Spleen (tissue), 11 donors: ENCODE data around the gene SLC1A1. TPM values are rescaled to one million over a fixed set of nuclear protein-coding genes. Genes with fewer than 3 reads are reported as not detected.

Source experiments
- DNase-seq: peaks from one replicate; pipeline ENCODE4 v3.0.0-alpha.2; 2020
- H3K27ac ChIP-seq, 8 donors: fragments of 200-600 bp; sonication (generic) in 7 of 8; 1 replicate in 4 of 8; 2 replicates in 4 of 8; pipeline versions ENCODE4 v1.5.0 to v1.8.0; 2016 to 2021; ENCODE audit warnings: inconsistent platforms in 4 of 8, mild to moderate bottlenecking in 4 of 8, moderate library complexity in 1 of 8
- H3K27me3 ChIP-seq, 7 donors: fragments of 200-600 bp; sonication (generic) in 6 of 7; replicated peaks in 1 of 7; 1 replicate in 4 of 7; 2 replicates in 3 of 7; pipeline versions ENCODE4 v1.5.0 to v1.8.0; 2016 to 2021; ENCODE audit warnings: inconsistent platforms in 3 of 7, mild to moderate bottlenecking in 1 of 7
- H3K36me3 ChIP-seq, 6 donors: fragments of 200-600 bp; sonication (generic) in 5 of 6; 1 replicate in 4 of 6; 2 replicates in 2 of 6; pipeline versions ENCODE4 v1.5.0 to v1.8.0; 2016 to 2021; ENCODE audit warnings: inconsistent platforms in 2 of 6
- H3K4me1 ChIP-seq, 6 donors: fragments of 200-600 bp; sonication (generic) in 5 of 6; 1 replicate in 3 of 6; 2 replicates in 3 of 6; pipeline versions ENCODE4 v1.5.0 to v1.8.0; 2016 to 2021; ENCODE audit warnings: inconsistent platforms in 3 of 6
- H3K4me3 ChIP-seq, 8 donors: fragments of 200-600 bp; sonication (generic) in 7 of 8; 1 replicate in 4 of 8; 2 replicates in 4 of 8; pipeline versions ENCODE4 v1.5.0 to v1.8.0; 2016 to 2021; ENCODE audit warnings: inconsistent platforms in 4 of 8, mild to moderate bottlenecking in 4 of 8, moderate library complexity in 2 of 8
- H3K9me3 ChIP-seq, 8 donors: fragments of 200-600 bp; sonication (generic) in 7 of 8; 1 replicate in 4 of 8; 2 replicates in 4 of 8; pipeline versions ENCODE4 v1.5.0 to v1.8.0; 2016 to 2021; ENCODE audit warnings: inconsistent platforms in 4 of 8
- POLR2A ChIP-seq, 3 donors: fragments of 450-650 bp; IDR thresholded peaks; one replicate each; pipeline ENCODE4 v1.5.1; 2017; ENCODE audit warnings: antibody characterized with exemption in 3 of 3, mild to moderate bottlenecking in 1 of 3
- POLR2AphosphoS5 ChIP-seq, 3 donors: sonication (generic); formaldehyde crosslinking; IDR thresholded peaks; one replicate each; pipeline ENCODE4 v1.5.1; 2017; ENCODE audit warnings: antibody characterized with exemption in 3 of 3
- WGBS, 5 donors: extraction: QIAGEN DNeasy Blood & Tissue Kit in 3 of 5; methylation state at CpG; one replicate each; pipeline versions ENCODE4 v1.1.5 to v1.1.7; 2013 to 2018; 5-methylcytosine and 5-hydroxymethylcytosine counted together
- intact Hi-C: fragments of 100-400 bp; cut with DNase I; formaldehyde crosslinking; loops from one replicate; pipeline ENCODE4 v1.15.0; 2023; ENCODE audit warnings: low total_unique reads
- polyA plus RNA-seq, 3 donors: library from polyadenylated mRNA; stranded (reverse); fragments of 200-250 nt; gene quantifications; one replicate each; pipeline ENCODE4 v1.2.1, GENCODE V29; 2013
- total RNA-seq, 7 donors: library from RNA; depleted of rRNA in 3 of 7; stranded (reverse); fragments of >200 nt in 3 of 7; fragmentation: NEBNext Ultra II Directional in 4 of 7; extraction: Animal tissue kit (Norgen Biotek cat#: 25700) in 4 of 7; gene quantifications; one replicate each; pipeline versions ENCODE4 v1.1.0 to v1.2.1, GENCODE V29; 2016 to 2021
- TF ChIP-seq, protein P1 (sequence below), 11 experiments: fragments of 200-600 bp in 7 of 11; fragments of 450-650 bp in 4 of 11; sonication (generic) in 4 of 11; IDR thresholded peaks in 8 of 11; conservative IDR thresholded peaks in 3 of 11; 1 replicate in 7 of 11; 2 replicates in 4 of 11; pipeline versions ENCODE4 v1.4.0 to v1.8.0; 2016 to 2021; ENCODE audit warnings: antibody characterized with exemption in 11 of 11, inconsistent platforms in 4 of 11, mild to moderate bottlenecking in 1 of 11
- donor health status: healthy with polysubstance abuse.
- donor health status: DM: no; HTN: no; CAD: no; lungs with moderate emphysema.
- donor health status: DM: no; HTN: no; CAD: no.
- donor health status: Bipolar disorder and iron deficiency.
- donor health status: healthy.
- donor health status: DM: no; HTN: no; CAD: no.
- donor health status: DM: yes; HTN: yes; CAD: no.

Gene SLC1A1
- total and polyA plus RNA-seq, 10 donors, result 0.11 to 0.79 (median 0.28) TPM; not detected in 2

DNA sequence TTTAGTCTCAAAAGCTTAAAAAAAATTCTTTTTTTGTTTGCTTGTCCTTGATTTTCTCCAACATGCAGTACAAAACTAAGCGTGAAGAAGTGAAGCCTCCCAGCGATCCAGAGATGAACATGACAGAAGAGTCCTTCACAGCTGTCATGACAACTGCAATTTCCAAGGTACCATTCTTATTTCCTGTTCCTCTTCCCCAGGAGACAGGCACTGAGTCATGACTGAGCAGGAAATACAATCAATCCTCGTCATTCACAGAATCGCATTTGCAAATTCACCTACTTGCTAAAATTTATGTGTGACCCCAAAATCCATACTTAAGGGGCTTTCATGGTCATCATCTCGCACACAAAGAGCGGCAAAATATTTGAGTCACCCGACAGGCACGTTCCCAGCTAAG is 77.3 kb downstream of the SLC1A1 start:
- WGBS, 5 donors, result 66 to 74% (median 72%) methylated on average over 8 of the region's 8 CpGs
- intact Hi-C loops, result no loop called here

DNA sequence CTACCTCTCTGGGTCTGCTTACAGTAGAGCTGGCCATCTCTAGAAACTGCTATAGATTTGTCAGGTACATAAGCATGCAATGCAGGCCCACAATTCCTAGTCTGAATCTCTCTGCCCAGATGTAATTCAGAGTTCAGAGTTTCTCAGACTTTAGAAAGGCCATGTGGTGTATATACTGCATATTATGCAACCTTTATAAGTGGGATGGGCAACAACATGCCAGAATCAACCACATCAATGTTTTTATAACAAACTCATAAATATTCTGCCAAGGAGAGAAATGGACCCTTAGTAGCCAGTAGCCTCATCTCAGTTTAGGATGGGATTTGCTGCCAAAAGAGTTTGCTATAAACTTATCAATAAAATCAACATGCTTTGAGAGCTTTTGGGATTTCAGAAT is 78.8 kb downstream of the SLC1A1 start:
- Histone ChIP-seq H3K27ac (no peak overlapping the region), H3K36me3 (no peaks in the 10 kb centered on the region), H3K27me3 (no peaks in the 10 kb centered on the region), H3K4me3 (no peak overlapping the region), H3K4me1 (no peaks in the 10 kb centered on the region), H3K9me3 (no peaks in the 10 kb centered on the region)
- TF ChIP-seq, protein P1, sequence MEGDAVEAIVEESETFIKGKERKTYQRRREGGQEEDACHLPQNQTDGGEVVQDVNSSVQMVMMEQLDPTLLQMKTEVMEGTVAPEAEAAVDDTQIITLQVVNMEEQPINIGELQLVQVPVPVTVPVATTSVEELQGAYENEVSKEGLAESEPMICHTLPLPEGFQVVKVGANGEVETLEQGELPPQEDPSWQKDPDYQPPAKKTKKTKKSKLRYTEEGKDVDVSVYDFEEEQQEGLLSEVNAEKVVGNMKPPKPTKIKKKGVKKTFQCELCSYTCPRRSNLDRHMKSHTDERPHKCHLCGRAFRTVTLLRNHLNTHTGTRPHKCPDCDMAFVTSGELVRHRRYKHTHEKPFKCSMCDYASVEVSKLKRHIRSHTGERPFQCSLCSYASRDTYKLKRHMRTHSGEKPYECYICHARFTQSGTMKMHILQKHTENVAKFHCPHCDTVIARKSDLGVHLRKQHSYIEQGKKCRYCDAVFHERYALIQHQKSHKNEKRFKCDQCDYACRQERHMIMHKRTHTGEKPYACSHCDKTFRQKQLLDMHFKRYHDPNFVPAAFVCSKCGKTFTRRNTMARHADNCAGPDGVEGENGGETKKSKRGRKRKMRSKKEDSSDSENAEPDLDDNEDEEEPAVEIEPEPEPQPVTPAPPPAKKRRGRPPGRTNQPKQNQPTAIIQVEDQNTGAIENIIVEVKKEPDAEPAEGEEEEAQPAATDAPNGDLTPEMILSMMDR (IDR thresholded peaks at IDR 0.05 in 8 of 11, conservative IDR thresholded peaks at IDR 0.05 in 3 of 11), result no peak
- TF ChIP-seq POLR2AphosphoS5 (IDR thresholded peaks at IDR 0.05) (no peak), POLR2A (IDR thresholded peaks at IDR 0.05) (no peak)
- DNase-seq, result no peak
- intact Hi-C loops, result no loop called here

More for the DNA sequence above, 77.3 kb downstream of the SLC1A1 start:
- Histone ChIP-seq H3K4me3 (no peak overlapping the region), H3K9me3 (no peaks in the 10 kb centered on the region), H3K4me1 (no peaks in the 10 kb centered on the region), H3K27ac (no peak overlapping the region), H3K27me3 (no peaks in the 10 kb centered on the region), H3K36me3 (no peaks in the 10 kb centered on the region)
- TF ChIP-seq, protein P1 (IDR thresholded peaks at IDR 0.05 in 8 of 11, conservative IDR thresholded peaks at IDR 0.05 in 3 of 11), result no peak
- no peak for TF ChIP-seq POLR2AphosphoS5 (IDR thresholded peaks at IDR 0.05)
- DNase-seq, result no peak

DNA sequence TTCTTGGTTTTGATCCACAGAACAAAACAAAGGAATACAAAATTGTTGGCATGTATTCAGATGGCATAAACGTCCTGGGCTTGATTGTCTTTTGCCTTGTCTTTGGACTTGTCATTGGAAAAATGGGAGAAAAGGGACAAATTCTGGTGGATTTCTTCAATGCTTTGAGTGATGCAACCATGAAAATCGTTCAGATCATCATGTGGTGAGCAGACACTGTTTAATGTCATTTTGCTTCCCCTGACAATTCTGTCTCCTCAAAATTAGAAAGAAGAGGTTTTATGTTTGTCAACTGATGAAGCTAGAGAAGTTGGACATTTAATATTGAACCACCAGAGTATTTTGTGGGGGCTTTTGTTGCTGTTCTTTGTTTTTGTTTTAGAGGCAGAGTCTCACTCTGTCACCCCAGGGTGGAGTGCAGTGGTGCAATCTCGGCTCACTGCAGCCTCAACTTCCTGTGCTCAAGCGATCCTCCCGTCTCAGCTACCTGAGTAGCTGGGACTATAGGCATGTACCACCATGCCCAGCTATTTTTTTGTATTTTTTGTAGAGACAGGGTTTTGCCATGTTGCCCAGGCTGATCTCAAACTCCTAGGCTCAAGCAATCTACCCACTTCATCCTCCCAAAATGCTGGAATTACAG is 82.0 kb downstream of the SLC1A1 start:
- no peak for DNase-seq
- Histone ChIP-seq H3K27ac (no peak overlapping the region), H3K4me3 (no peak overlapping the region), H3K36me3 (no peaks in the 10 kb centered on the region), H3K4me1 (no peaks in the 10 kb centered on the region), H3K9me3 (no peaks in the 10 kb centered on the region), H3K27me3 (no peaks in the 10 kb centered on the region)
- 26 to 54% (median 42%) methylated on average over 5 of the region's 5 CpGs for WGBS, 5 donors
- no peak for TF ChIP-seq POLR2A (IDR thresholded peaks at IDR 0.05)
- no peak for TF ChIP-seq POLR2AphosphoS5 (IDR thresholded peaks at IDR 0.05)
- TF ChIP-seq, protein P1 (IDR thresholded peaks at IDR 0.05 in 8 of 11, conservative IDR thresholded peaks at IDR 0.05 in 3 of 11), result no peak
- intact Hi-C loops, result no loop called here

DNA sequence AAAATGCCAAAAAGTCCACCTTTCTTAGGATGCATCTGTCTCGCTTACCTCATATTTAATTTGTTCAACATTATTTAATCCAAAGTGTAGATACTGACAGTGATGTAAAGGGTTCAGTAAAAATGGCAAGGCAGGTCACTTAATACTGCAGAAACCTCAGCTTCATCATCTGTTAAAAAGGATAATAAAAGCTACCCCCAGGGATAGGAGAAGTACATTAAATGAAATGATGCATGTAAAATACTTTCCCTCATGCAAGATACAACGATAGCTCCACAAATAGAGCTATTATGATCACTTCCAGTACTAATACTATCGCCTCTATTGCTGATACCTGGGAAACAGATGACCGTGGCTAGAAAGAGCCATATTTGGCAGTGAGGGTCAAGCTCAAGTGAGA is 82.9 kb downstream of the SLC1A1 start:
- TF ChIP-seq, protein P1 (IDR thresholded peaks at IDR 0.05 in 8 of 11, conservative IDR thresholded peaks at IDR 0.05 in 3 of 11), result no peak
- TF ChIP-seq POLR2A (IDR thresholded peaks at IDR 0.05) (no peak), POLR2AphosphoS5 (IDR thresholded peaks at IDR 0.05) (no peak)
- no peaks in the 10 kb centered on the region for H3K9me3 ChIP-seq
- intact Hi-C loops, result no loop called here
- 73 to 90% (median 77%) methylated on average over 4 of the region's 4 CpGs for WGBS, 5 donors
- H3K4me3 ChIP-seq, result no peak overlapping the region
- H3K36me3 ChIP-seq, result no peaks in the 10 kb centered on the region
- peaks cover 0 to 4% (median 0%) of the 10 kb centered on the region in 7 donors for H3K27me3 ChIP-seq
- H3K4me1 ChIP-seq, result no peaks in the 10 kb centered on the region
- DNase-seq, result no peak
- no peak overlapping the region for H3K27ac ChIP-seq
